ENCODE measurements around the gene GNG12.

DNA sequence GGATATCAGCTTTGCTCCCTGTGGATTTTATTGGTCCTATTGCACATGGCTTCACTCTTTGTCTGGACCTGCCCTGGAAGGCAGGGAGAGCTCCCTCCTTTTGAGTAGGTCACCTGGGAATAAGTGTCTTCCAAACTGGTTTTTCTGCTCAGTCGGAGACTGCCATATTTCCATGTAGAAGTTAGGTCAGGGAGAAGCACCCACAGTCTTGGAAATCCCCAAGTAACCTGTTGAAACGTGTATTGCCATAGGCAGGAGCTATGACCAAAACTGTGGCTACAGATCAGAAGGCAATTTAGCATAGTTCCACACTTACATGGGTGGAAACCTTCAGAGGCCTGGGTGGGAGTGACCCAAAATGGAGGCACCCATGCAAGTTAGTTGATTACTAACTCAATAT is 3.5 kb upstream of the GNG12 start:
- TF ChIP-seq, protein P1, sequence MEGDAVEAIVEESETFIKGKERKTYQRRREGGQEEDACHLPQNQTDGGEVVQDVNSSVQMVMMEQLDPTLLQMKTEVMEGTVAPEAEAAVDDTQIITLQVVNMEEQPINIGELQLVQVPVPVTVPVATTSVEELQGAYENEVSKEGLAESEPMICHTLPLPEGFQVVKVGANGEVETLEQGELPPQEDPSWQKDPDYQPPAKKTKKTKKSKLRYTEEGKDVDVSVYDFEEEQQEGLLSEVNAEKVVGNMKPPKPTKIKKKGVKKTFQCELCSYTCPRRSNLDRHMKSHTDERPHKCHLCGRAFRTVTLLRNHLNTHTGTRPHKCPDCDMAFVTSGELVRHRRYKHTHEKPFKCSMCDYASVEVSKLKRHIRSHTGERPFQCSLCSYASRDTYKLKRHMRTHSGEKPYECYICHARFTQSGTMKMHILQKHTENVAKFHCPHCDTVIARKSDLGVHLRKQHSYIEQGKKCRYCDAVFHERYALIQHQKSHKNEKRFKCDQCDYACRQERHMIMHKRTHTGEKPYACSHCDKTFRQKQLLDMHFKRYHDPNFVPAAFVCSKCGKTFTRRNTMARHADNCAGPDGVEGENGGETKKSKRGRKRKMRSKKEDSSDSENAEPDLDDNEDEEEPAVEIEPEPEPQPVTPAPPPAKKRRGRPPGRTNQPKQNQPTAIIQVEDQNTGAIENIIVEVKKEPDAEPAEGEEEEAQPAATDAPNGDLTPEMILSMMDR (IDR thresholded peaks at IDR 0.05), result no peak
- TF ChIP-seq POLR2A (IDR thresholded peaks at IDR 0.05) (no peak), POLR2AphosphoS5 (IDR thresholded peaks at IDR 0.05) (no peak)

Measured in stomach (tissue), 4 donors.